Stomach smooth muscle (tissue), 2 donors: ENCODE results near the gene LRRC8D.

ENCODE experiments used
- H3K27ac ChIP-seq: one replicate; pipeline ENCODE4 v1.7.0; 2013; ENCODE audit warnings: mild to moderate bottlenecking, low read length, inconsistent platforms
- H3K27me3 ChIP-seq, 2 donors: one replicate each; pipeline ENCODE4 v1.7.0; 2013; ENCODE audit warnings: low read length in 2 of 2; ENCODE audit not compliant: insufficient read depth in 2 of 2, control insufficient read depth in 1 of 2
- H3K36me3 ChIP-seq, 2 donors: one replicate each; pipeline ENCODE4 v1.7.0; 2013; ENCODE audit warnings: low read length in 2 of 2; ENCODE audit not compliant: control insufficient read depth in 2 of 2, insufficient read depth in 2 of 2
- H3K4me1 ChIP-seq: one replicate; pipeline ENCODE4 v1.7.0; 2013; ENCODE audit warnings: low read length; ENCODE audit not compliant: control insufficient read depth, insufficient read depth
- H3K4me3 ChIP-seq, 2 donors: one replicate each; pipeline ENCODE4 v1.7.0; 2013; ENCODE audit warnings: low read length in 2 of 2
- H3K9ac ChIP-seq, 2 donors: one replicate each; pipeline ENCODE4 v1.7.0; 2013; ENCODE audit warnings: low read length in 2 of 2, mild to moderate bottlenecking in 1 of 2
- H3K9me3 ChIP-seq, 2 donors: one replicate each; pipeline ENCODE4 v1.7.0; 2013; ENCODE audit warnings: low read length in 2 of 2; ENCODE audit not compliant: control insufficient read depth in 2 of 2
- donor health status: healthy.
- donor health status: Pancreatic carcinoma.

LRRC8D gene

GRCh38 chr1:89844241-89844807 is 23.5 kb downstream of the LRRC8D start:
- no peaks in the 10 kb centered on the region for H3K36me3 ChIP-seq
- no peak overlapping the region for H3K27ac ChIP-seq
- no peaks in the 10 kb centered on the region for H3K27me3 ChIP-seq
- H3K4me3 ChIP-seq, result peak overlapping the region; percentile 70 to 90
- H3K4me1 ChIP-seq, result peaks cover 12% of the 10 kb centered on the region
- peak overlapping the region; percentile 29 to 56 for H3K9ac ChIP-seq
- no peaks in the 10 kb centered on the region for H3K9me3 ChIP-seq

DNA sequence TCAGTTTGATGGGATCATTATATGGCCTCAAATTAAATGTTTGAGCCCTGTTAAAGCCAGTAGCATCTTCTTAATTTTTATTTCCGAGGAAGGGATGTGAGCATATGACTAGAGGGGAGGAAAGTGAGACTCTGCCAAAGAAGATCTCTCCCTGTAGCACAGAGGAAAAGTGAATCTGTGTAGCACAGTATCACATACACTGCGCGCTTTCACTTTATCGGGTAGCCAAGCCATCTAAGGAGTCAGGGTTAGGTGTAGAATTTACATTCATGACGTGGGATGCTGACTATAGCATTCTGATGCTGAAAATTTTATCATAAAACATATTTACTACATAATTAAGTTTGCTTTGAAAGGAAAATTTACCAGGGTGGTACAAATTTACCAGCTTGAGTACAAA is 24.0 kb downstream of the LRRC8D start:
- no peak overlapping the region for H3K27ac ChIP-seq
- H3K27me3 ChIP-seq, result no peaks in the 10 kb centered on the region
- no peak overlapping the region for H3K9ac ChIP-seq
- no peak overlapping the region for H3K4me3 ChIP-seq
- H3K4me1 ChIP-seq, result peaks cover 12% of the 10 kb centered on the region
- H3K9me3 ChIP-seq, result no peaks in the 10 kb centered on the region
- no peaks in the 10 kb centered on the region for H3K36me3 ChIP-seq

- no peaks in the 10 kb centered on the region for H3K9me3 ChIP-seq
- H3K9ac ChIP-seq, result no peak overlapping the region
- H3K4me1 ChIP-seq, result peaks cover 12% of the 10 kb centered on the region
- no peaks in the 10 kb centered on the region for H3K36me3 ChIP-seq
- H3K27ac ChIP-seq, result no peak overlapping the region
- H3K27me3 ChIP-seq, result no peaks in the 10 kb centered on the region
- no peak overlapping the region for H3K4me3 ChIP-seq
Measured at GRCh38 chr1:89847191-89847729, 26.4 kb downstream of the LRRC8D start.

DNA sequence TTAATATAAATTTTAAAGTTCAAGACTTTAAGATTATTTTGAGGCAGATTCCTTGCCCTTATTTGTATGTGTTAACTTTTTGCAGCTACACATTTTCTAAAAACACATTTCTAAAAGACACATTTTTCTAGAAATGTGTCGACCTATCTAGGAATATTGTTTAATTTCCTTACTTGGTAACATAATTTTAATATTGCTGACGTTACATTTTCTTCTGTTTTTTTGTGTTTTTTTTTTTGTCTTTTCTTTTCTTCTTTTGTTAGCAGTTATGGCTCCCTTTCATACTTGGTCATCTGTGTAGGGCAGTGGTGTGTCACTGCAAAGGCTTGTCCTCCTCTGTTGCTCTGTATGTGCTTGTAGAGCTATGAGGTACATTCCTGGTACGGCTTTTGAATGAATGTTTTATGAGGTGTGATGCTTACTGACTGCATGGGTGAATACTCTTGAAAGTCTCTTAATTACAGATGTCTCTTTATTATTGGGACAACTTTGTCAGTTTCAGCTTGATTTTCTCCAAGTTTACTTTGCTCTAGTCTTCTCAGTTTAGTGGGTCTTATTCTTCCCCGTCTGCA is 30.1 kb downstream of the LRRC8D start:
- Histone ChIP-seq H3K36me3 (peaks cover 0 to 2% of the 10 kb centered on the region in 2 donors), H3K9me3 (no peaks in the 10 kb centered on the region), H3K27me3 (no peaks in the 10 kb centered on the region), H3K4me3 (no peak overlapping the region), H3K9ac (no peak overlapping the region), H3K27ac (no peak overlapping the region), H3K4me1 (no peaks in the 10 kb centered on the region)

DNA sequence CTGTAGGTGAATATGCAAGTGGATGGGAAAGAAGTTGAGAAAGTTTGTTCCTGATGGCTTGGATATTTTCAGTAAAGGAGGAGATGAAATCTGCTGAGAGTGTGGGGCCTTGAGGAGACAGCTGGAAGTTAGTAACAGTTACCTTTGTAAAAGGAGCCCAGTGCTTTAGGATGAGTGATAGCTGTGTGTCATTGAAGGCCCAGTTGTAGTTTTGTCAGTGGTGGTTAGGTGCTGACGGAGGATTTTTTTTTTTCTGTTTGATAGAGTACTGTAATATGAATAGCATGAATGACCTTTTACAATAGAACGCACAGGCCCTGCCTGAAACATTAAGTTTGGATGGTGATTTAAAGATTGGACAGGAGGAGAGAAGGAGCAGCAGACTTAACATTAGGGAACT is 33.3 kb downstream of the LRRC8D start:
- Histone ChIP-seq H3K9me3 (no peaks in the 10 kb centered on the region), H3K4me3 (no peak overlapping the region), H3K27ac (no peak overlapping the region), H3K4me1 (no peaks in the 10 kb centered on the region), H3K9ac (no peak overlapping the region), H3K36me3 (peaks cover 0 to 2% of the 10 kb centered on the region in 2 donors), H3K27me3 (no peaks in the 10 kb centered on the region)

- no peaks in the 10 kb centered on the region for H3K27me3 ChIP-seq
- no peaks in the 10 kb centered on the region for H3K4me1 ChIP-seq
- H3K36me3 ChIP-seq, result peaks cover 0 to 2% of the 10 kb centered on the region in 2 donors
- no peak overlapping the region for H3K4me3 ChIP-seq
- no peaks in the 10 kb centered on the region for H3K9me3 ChIP-seq
- H3K27ac ChIP-seq, result no peak overlapping the region
- H3K9ac ChIP-seq, result no peak overlapping the region
Measured at GRCh38 chr1:89855413-89856123, 34.7 kb downstream of the LRRC8D start.

DNA sequence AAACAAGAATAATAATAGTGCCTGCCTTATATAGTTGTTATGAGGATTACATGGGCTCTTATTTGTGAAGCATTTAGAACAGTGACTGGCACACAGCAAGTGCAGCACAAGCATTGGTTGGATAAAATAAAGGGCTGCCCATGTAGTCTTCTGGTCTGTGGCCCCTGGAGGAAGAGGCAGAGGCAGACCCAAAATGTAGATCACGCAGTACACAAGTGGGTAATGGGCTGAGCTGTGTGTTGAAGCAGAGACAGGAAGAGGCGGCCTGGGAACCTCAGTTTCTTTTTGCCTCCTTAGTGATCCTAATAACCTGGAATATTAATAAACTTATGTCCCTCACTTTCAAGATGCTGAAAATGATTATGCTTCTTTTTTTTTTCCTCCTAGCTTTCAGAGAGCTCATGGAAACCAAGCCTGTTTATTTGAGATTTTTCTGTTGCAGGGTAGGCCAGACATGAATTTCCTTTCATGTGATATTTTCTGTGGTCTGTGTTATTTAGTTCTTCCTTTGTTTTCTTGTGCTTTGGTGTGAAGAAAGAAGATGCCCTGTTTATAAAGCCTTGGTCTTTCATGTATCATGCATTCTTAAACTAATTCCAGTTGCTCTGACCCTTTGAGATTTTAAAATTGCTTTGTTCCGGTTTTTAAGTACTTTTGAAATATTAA is 42.5 kb downstream of the LRRC8D start:
- Histone ChIP-seq H3K9me3 (no peaks in the 10 kb centered on the region), H3K4me1 (no peaks in the 10 kb centered on the region), H3K27ac (no peak overlapping the region), H3K36me3 (no peaks in the 10 kb centered on the region), H3K9ac (no peak overlapping the region), H3K4me3 (no peak overlapping the region), H3K27me3 (no peaks in the 10 kb centered on the region)

DNA sequence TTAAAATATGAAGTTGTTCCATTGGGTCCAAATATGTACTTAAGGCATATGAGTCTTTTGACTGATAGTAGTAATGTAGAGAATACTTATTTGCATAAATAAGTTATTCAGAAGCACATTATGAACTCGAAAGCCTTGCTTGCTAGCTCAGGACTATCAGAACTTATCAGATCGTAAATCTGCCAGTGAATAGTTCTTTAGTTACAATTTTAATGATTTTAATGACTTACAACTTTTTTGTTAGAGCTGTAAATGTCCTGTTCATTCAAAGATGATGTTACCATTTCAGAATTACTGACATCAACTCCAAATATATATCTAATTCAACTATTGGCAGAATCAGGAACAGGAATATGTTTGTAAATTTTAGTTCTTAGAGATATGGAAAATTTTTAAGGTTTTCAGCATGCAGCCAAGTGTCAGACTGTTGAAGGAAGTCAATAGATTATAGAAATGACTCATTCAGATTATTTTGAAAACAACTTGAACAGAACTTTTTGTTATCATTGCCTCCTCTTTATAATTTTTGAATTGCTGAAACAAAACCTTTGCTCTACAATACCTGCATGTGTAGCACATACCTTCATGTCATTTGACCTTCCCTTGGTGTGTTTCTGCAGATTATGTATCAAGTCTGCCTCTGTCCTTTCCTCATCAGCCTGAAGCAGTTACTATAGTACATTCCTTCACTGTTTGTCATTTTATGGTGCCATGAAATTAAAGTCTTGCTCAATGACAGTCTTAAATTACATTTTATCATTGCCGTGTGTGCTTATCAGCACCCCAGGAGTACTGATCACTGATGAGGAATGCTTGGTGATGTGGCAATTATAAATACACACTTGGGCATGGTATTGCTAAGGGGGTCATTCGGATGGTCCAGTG is 44.9 kb downstream of the LRRC8D start:
- no peak overlapping the region for H3K4me3 ChIP-seq
- no peaks in the 10 kb centered on the region for H3K9me3 ChIP-seq
- H3K36me3 ChIP-seq, result no peaks in the 10 kb centered on the region
- H3K27ac ChIP-seq, result no peak overlapping the region
- H3K9ac ChIP-seq, result no peak overlapping the region
- no peaks in the 10 kb centered on the region for H3K27me3 ChIP-seq
- no peaks in the 10 kb centered on the region for H3K4me1 ChIP-seq

DNA sequence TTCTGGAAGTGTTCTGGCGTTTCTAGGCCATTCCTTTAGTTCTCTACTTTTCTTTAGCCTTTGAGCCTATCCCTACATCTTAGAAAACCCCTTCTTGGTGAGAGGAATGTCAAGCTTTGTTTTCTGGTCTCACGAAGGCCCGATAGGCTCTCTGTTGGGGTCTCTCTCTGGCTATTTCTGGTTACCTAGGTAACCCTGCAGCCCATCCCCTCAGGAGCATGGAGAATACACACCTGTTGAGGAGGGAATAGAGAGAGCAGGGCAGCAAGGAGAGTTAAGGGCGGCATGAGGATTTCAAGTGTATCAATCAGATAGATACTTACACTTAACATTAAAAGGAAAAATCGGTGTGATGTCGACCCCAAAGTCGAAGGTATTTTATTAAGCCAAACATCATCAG is 45.7 kb downstream of the LRRC8D start:
- H3K36me3 ChIP-seq, result no peaks in the 10 kb centered on the region
- H3K27me3 ChIP-seq, result no peaks in the 10 kb centered on the region
- H3K9ac ChIP-seq, result no peak overlapping the region
- no peaks in the 10 kb centered on the region for H3K9me3 ChIP-seq
- H3K27ac ChIP-seq, result no peak overlapping the region
- no peak overlapping the region for H3K4me3 ChIP-seq
- no peaks in the 10 kb centered on the region for H3K4me1 ChIP-seq

GRCh38 chr1:89870998-89871397 is 50.2 kb downstream of the LRRC8D start:
- Histone ChIP-seq H3K4me3 (no peak overlapping the region), H3K27me3 (no peaks in the 10 kb centered on the region), H3K9me3 (no peaks in the 10 kb centered on the region), H3K27ac (no peak overlapping the region), H3K9ac (no peak overlapping the region), H3K36me3 (peaks cover 0 to 4% of the 10 kb centered on the region in 2 donors), H3K4me1 (no peaks in the 10 kb centered on the region)
